ENCODE results near the gene MIEF1.
A peak's percentile ranks its signal among the peaks of the same experiment; 100 is the strongest.

The MIEF1 gene

DNA sequence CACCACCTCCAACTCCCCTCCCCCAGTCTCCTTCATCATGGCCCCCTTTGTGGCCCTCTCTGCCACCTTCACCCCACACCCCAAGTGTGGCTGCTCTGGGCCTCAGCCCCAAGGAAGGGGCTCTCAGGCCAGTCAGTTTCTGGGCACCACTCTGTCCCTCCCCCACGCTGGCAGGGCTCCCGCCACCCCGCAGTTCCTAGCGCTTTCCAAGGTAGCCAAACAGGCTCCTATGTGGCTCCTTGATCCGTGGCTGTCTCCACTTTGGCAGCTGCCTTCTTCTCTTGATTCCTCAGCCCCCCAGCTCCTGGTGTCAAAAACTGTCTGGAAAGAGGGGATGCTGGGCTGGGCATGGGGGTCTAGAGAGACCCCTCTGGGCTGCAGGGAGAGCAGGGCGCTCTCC, 58.0 kb downstream of the MIEF1 start:
- H3K36me3 Mint-ChIP-seq = no peaks in the 10 kb centered on the region
- H3K4me3 Mint-ChIP-seq = no peak overlapping the region
- H3K4me1 Mint-ChIP-seq = peaks cover 6% of the 10 kb centered on the region
- no peak for ATAC-seq
- no peaks in the 10 kb centered on the region for H3K9me3 Mint-ChIP-seq
- H3K27ac Mint-ChIP-seq = no peak overlapping the region
- H3K27me3 Mint-ChIP-seq = peaks cover 42% of the 10 kb centered on the region

DNA sequence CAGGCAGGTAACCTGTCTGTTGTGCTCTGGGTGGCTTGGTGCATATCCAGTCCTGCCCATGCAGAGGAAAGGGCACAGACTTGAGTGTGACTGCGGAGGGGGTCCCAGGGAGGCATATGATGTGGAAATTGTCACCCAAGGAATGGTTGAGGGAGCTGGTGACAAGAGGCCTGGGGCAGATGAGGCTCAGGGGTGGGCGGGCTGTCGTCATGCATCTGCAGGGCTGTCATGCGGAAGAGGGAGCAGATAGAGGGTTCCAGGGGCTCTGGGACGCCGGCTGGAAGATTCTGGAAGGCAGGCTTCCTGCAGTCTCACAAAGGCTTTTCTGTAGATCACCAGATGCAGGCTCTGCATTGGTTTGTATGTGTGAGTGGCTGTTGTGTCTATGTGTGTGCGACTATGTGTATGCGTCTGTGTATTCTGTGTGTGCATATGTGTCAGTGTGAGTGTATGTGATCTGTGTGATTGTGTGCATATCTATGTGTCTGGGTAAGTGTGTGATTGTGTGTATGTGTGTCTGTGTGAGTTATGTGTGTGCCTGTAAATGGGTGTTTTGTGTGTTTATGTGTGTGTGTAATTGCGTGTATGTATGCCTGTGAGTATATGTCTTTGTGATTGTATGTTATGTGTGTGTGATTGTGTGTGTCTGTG, 60.9 kb downstream of the MIEF1 start:
- no peak overlapping the region for H3K4me3 Mint-ChIP-seq
- H3K36me3 Mint-ChIP-seq = peaks cover 7% of the 10 kb centered on the region
- H3K27me3 Mint-ChIP-seq = peaks cover 22% of the 10 kb centered on the region
- H3K9me3 Mint-ChIP-seq = peaks cover 8% of the 10 kb centered on the region
- peaks cover 13% of the 10 kb centered on the region for H3K4me1 Mint-ChIP-seq
- no peak overlapping the region for H3K27ac Mint-ChIP-seq
- ATAC-seq = no peak

DNA sequence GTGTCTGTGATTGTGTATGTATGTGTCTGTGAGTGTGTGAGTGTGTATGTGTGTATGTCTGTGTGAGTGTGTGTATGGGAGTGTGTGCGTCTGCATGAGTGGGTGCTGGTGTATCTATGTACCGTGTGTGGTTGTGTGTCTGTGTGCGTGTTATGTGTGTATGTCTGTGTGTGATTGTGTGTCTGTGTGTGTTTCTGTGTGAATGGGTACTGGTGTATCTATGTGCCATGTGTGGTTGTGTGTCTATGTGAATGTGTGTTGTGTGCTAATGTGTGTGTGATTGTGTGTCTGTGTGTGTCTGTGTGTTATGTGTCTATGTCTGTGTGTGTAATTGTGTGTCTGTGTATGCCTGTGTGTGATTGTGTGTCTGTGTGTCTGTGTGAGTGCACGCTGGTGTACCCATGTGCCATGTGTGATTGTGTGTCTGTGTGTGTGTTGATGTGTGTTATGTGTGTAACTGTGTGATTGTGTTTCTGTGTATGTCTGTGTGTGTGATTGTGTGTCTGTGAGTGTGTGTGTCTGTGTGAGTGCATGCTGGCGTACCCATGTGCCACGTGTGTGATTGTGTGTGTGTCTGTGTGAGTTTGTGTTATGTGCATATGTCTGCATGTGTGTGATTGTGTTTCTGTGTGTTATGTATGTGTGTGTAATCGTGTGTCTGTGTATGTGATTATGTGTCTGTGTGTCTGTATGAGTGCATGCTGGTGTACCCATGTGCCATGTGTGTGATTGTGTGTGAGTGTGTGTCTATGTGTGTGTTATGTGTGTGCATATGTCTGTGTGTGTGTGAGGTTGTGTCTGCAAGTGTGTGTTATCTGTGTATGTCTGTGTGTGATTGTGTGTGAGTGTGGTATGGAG, 61.7 kb downstream of the MIEF1 start:
- Mint-ChIP-seq H3K9me3 (peaks cover 8% of the 10 kb centered on the region), H3K4me3 (no peak overlapping the region), H3K27me3 (peaks cover 14% of the 10 kb centered on the region), H3K4me1 (peaks cover 16% of the 10 kb centered on the region), H3K36me3 (peaks cover 7% of the 10 kb centered on the region), H3K27ac (no peak overlapping the region)
- ATAC-seq = no peak

DNA sequence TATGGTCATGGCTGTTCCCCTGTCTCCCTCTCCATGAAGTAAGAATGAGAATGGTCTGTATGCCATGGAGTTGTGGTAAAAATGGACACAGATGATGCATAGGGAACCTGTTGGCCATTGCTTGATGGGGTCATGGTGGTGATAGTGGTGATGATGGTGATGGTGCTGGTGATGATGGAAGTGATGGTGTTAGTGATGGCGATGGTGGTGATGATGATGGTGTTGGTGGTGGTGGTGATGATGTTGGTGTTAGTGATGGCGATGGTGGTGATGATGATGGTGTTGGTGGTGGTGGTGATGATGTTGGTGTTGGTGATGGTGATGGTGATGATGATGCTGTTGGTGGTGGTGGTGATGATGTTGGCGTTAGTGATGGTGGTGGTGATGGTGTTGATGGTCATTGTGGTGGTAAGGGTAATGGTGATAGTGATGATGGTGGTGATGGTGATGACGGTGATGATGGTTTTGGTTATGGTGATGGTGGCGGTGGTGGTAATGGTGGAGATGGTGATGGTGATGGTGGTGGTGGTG, 63.4 kb downstream of the MIEF1 start:
- Mint-ChIP-seq H3K27ac (no peak overlapping the region), H3K27me3 (peaks cover 5% of the 10 kb centered on the region), H3K4me1 (peaks cover 16% of the 10 kb centered on the region), H3K9me3 (peaks cover 8% of the 10 kb centered on the region), H3K36me3 (peaks cover 7% of the 10 kb centered on the region), H3K4me3 (no peak overlapping the region)
- no peak for ATAC-seq

DNA sequence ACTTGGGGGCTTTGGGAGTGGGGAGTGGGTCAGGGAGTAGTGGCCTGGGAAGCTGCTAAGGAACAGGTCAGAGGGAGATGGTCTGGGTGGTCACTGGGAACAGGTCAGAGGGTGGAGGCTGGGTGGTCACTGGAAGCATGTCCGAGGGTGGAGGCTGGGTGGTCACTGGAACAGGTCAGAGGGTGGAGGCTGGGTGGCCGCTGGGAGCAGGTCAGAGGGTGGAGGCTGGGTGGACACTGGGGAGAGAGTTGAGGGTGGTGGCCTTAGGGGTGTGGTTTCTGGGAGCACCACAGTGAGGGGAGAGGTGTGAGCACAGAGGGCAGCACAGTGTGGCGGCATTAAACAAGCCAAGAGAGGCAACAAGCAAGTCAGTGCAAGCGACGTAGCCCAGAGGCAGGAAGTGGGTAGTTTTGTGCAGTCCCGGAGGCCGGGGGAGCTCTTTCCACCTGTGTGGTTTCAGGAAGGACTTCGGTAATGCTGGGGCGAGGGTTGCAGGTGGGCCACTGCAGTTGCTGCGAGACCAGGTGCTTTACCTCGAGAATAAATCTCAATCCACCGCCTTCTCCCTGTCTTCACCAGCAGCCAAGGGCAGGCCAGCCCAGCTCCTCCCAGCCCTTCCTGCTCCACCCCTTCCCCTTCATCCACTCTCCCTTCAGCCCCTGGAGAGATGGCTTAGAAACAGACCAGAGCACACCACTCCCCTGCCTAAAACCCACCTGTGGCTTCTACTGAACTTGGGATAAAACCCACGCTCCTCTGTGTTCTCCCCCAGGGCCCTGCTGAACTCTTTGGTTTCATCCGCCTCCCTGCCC, 65.3 kb downstream of the MIEF1 start:
- peak; percentile 57 for ATAC-seq
- H3K4me3 Mint-ChIP-seq = no peak overlapping the region
- H3K36me3 Mint-ChIP-seq = peaks cover 7% of the 10 kb centered on the region
- H3K4me1 Mint-ChIP-seq = peaks cover 16% of the 10 kb centered on the region
- peaks cover 8% of the 10 kb centered on the region for H3K9me3 Mint-ChIP-seq
- peaks cover 18% of the 10 kb centered on the region for H3K27me3 Mint-ChIP-seq
- peak overlapping the region; percentile 9 for H3K27ac Mint-ChIP-seq

Data from stimulated activated memory B cell treated with anti-CD40 and anti-IgM and Interleukin-4, amounts not matched to agents 10 μg/mL and 1 μg/mL and 100 μg/mL, for 72 hours (primary cell).